K562 (cell line): ENCODE results near the gene SSBP2. TPM values are rescaled to one million over a fixed set of nuclear protein-coding genes. Genes with fewer than 3 reads are reported as not detected.
A peak's percentile ranks its signal among the peaks of the same experiment; 100 is the strongest.

Source experiments
- CBX1 ChIP-seq: sonication (generic); IDR thresholded peaks from 2 replicates; pipeline ENCODE4 v1.6.1; 2016; ENCODE audit warnings: antibody characterized with exemption, low read depth, mild to moderate bottlenecking
- CBX5 ChIP-seq: IDR thresholded peaks from 2 replicates; pipeline ENCODE4 v1.6.1; 2014; ENCODE audit warnings: low read depth, borderline replicate concordance
- ETV5 ChIP-seq: sonication (generic); formaldehyde crosslinking; IDR thresholded peaks from 2 replicates; pipeline ENCODE4 v1.4.0; 2020; ENCODE audit warnings: low read depth, mild to moderate bottlenecking, missing genetic modification reagents
- ETV6 ChIP-seq, 3 experiments: fragments of 150-350 bp in 1 of 3; sonication (generic) in 1 of 3; formaldehyde crosslinking in 1 of 3; IDR thresholded peaks; 2 replicates each; pipeline versions ENCODE4 v1.6.1 to v1.8.0; 2014 to 2022; ENCODE audit warnings: borderline replicate concordance in 2 of 3, low read depth in 2 of 3, antibody characterized with exemption in 1 of 3, low read length in 1 of 3, mild to moderate bottlenecking in 1 of 3, missing genetic modification reagents in 1 of 3
- FOXJ2 ChIP-seq: fragments of 200-800 bp; sonication (Bioruptor generic); IDR thresholded peaks from 2 replicates; pipeline ENCODE4 v1.6.1; 2016; ENCODE audit warnings: missing genetic modification characterization, missing compliant biosample characterization
- HMBOX1 ChIP-seq: sonication (generic); IDR thresholded peaks from 2 replicates; pipeline ENCODE4 v1.6.1; 2016
- KLF16 ChIP-seq: IDR thresholded peaks from 2 replicates; pipeline ENCODE4 v1.6.1; 2016; ENCODE audit warnings: antibody characterized with exemption
- LCOR ChIP-seq: sonication (generic); formaldehyde crosslinking; IDR thresholded peaks from 2 replicates; pipeline ENCODE4 v1.8.0; 2022; ENCODE audit warnings: mild to moderate bottlenecking, missing genetic modification reagents
- MXI1 ChIP-seq: IDR thresholded peaks from 2 replicates; pipeline ENCODE4 v1.6.1; 2011; ENCODE audit warnings: low read depth, mild to moderate bottlenecking, improper control_type of control experiment, low read length
- NCOA6 ChIP-seq: fragments of 450-650 bp; IDR thresholded peaks from 2 replicates; pipeline ENCODE4 v1.6.1; 2017; ENCODE audit warnings: mild to moderate bottlenecking
- OTX1 ChIP-seq: fragments of 450-650 bp; formaldehyde crosslinking; IDR thresholded peaks from 2 replicates; pipeline ENCODE4 v1.4.0; 2022; ENCODE audit warnings: mild to moderate bottlenecking
- PREB ChIP-seq: sonication (generic); formaldehyde crosslinking; IDR thresholded peaks from 2 replicates; pipeline ENCODE4 v1.8.1; 2023; ENCODE audit warnings: mild to moderate bottlenecking, missing genetic modification reagents
- RBBP5 ChIP-seq: fragments of 200-600 bp; sonication (generic); IDR thresholded peaks from 2 replicates; pipeline ENCODE4 v1.6.1; 2012; ENCODE audit warnings: borderline replicate concordance, mild to moderate bottlenecking, low read length, control low read depth, inconsistent platforms; ENCODE audit not compliant: insufficient read depth, poor library complexity, severe bottlenecking
- RFX1 ChIP-seq: fragments of 450-650 bp; IDR thresholded peaks from 2 replicates; pipeline ENCODE4 v1.6.1; 2016; ENCODE audit warnings: mild to moderate bottlenecking, moderate library complexity
- RUNX1 ChIP-seq: sonication (generic); IDR thresholded peaks from 2 replicates; pipeline ENCODE4 v1.6.1; 2016; ENCODE audit warnings: antibody characterized with exemption, low read depth
- SAFB2 ChIP-seq: fragments of 200-400 bp; formaldehyde crosslinking; IDR thresholded peaks from 2 replicates; pipeline ENCODE4 v1.6.1; 2018; ENCODE audit warnings: borderline replicate concordance, low read length, low read depth, moderate library complexity; ENCODE audit not compliant: severe bottlenecking
- SLC30A9 ChIP-seq: fragments of 250-450 bp; sonication (Bioruptor Pico); IDR thresholded peaks from 2 replicates; pipeline ENCODE4 v1.8.0; 2022; ENCODE audit warnings: mild to moderate bottlenecking, moderate library complexity
- TEAD1 ChIP-seq, 2 experiments: fragments of 450-650 bp in 1 of 2; sonication (generic) in 1 of 2; formaldehyde crosslinking; IDR thresholded peaks; 2 replicates each; pipeline versions ENCODE4 v1.4.0 to v1.8.0; 2020 to 2022; ENCODE audit warnings: mild to moderate bottlenecking in 2 of 2, missing genetic modification reagents in 1 of 2
- TRIM25 ChIP-seq: fragments of 450-650 bp; IDR thresholded peaks from 2 replicates; pipeline ENCODE4 v1.7.0; 2016; ENCODE audit warnings: borderline replicate concordance
- YBX1 ChIP-seq: fragments of 450-650 bp; IDR thresholded peaks from 2 replicates; pipeline ENCODE4 v1.7.1; 2016; ENCODE audit warnings: mild to moderate bottlenecking
- ZNF436 ChIP-seq: fragments of 250-450, 450-650 bp; sonication (Bioruptor Pico); formaldehyde crosslinking; IDR thresholded peaks from 2 replicates; pipeline ENCODE4 v1.7.0; 2020; ENCODE audit warnings: mild to moderate bottlenecking
- polyA plus RNA-seq, 8 experiments: library from polyadenylated mRNA; depleted of rRNA in 4 of 8; stranded (reverse) in 5 of 8; unstranded in 3 of 8; fragments of >200 nt; fragmentation: Nextera tagmentation in 2 of 8; fragmentation: Illumina TruSeq in 1 of 8; extraction: Ambion mirVana in 2 of 8; extraction: Trizol in 1 of 8; gene quantifications; 2 replicates each; pipeline versions ENCODE4 v1.2.1 to v1.2.3, GENCODE V29; 2011 to 2014; ENCODE audit warnings: inconsistent platforms in 1 of 8, missing spikeins in 1 of 8
- total RNA-seq, 7 experiments: library from RNA; depleted of rRNA in 6 of 7; stranded (reverse); fragments of >200 nt in 6 of 7; fragmentation: Illumina TruSeq in 2 of 7; extraction: Trizol in 2 of 7; gene quantifications; 2 replicates each; pipeline versions ENCODE4 v1.2.1 to v1.2.3, GENCODE V29; 2011 to 2021; ENCODE audit warnings: low replicate concordance in 1 of 7

The SSBP2 gene
- total and polyA plus RNA-seq, 9 of the 15 experiments (the other 6 are each of a cell fraction or from before 2014, with no cell fraction given): 22.3 to 133 (median 42.1) TPM

- TF ChIP-seq RBBP5 (no peak), HMBOX1 (peak; percentile 21; the same call in 1 of the 2 replicates), SLC30A9 (no peak), YBX1 (no peak), CBX5 (peak; percentile 54; the same call in 1 of the 2 replicates), MXI1 (peak; percentile 98), OTX1 (CRISPR knock-in tag) (0 out of 2 replicates have a peak, but pooled peaks have one; percentile 47), PREB (CRISPR knock-in tag) (no peak), SAFB2 (no peak), LCOR (peak; percentile 90), NCOA6 (no peak), ETV5 (CRISPR knock-in tag) (no peak), ZNF436 (no peak), TRIM25 (no peak), TEAD1 (CRISPR knock-in tag; IDR thresholded peaks at IDR 0.05) (peak; percentile 25 to 38; a peak in 1 of 4 replicates), ETV6 (IDR thresholded peaks at IDR 0.05; ENCODE audit: borderline replicate concordance in 1 of 2, low read depth in 2 of 2, low read length in 1 of 2) (no peak; a peak in 2 of 4 replicates), ETV6 (CRISPR knock-in tag; IDR thresholded peaks at IDR 0.05; ENCODE audit: borderline replicate concordance) (no peak), FOXJ2 (tag) (peak; percentile 89), CBX1 (peak; percentile 65; the same call in 1 of the 2 replicates), RFX1 (peak; percentile 99), KLF16 (no peak), RUNX1 (no peak)
Measured at GRCh38 chr5:81751009-81751835, at the start of gene SSBP2 (continued).
